Raji (cell line): ENCODE measurements around the gene SAA4.

ENCODE experiments used
- POLR2A ChIP-seq: IDR thresholded peaks from 2 replicates; pipeline ENCODE4 v1.6.1; 2011; ENCODE audit warnings: low read depth, low read length, control low read depth; ENCODE audit not compliant: insufficient read depth

SAA4 gene

DNA sequence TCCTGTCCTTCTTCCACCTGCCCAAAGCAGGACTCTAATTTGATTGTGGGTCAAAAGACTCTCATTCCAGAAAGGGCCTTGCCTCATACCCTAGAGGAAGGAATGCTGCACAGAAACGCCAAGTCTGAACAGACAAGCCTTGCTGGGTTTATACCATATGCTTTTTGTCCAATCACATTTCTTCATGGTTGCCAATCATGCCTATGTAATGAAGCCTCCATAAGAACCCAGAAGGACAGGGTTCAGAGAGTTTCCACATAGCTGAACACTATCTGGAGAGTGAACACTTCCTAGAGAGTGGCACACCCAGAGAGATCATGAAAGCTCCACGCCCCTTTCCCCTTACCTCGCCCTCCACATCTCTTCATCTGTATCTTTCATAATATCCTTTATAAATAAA, 16.6 kb upstream of the SAA4 start:
- TF ChIP-seq POLR2A, result no peak

GRCh38 chr11:18248561-18248960, 12.0 kb upstream of the SAA4 start, which contains the start of gene SAA2:
Gene SAA2 (minus strand): TSS chr11:18248668. CDS start chr11:18248011, 657 bp downstream.
- TF ChIP-seq POLR2A, result no peak

- TF ChIP-seq POLR2A, result no peak
Observed at GRCh38 chr11:18245396-18245795, 8.8 kb upstream of the SAA4 start.

GRCh38 chr11:18243783-18244362, 7.3 kb upstream of the SAA4 start:
- no peak for TF ChIP-seq POLR2A

GRCh38 chr11:18239655-18240054, 3.1 kb upstream of the SAA4 start:
- no peak for TF ChIP-seq POLR2A

DNA sequence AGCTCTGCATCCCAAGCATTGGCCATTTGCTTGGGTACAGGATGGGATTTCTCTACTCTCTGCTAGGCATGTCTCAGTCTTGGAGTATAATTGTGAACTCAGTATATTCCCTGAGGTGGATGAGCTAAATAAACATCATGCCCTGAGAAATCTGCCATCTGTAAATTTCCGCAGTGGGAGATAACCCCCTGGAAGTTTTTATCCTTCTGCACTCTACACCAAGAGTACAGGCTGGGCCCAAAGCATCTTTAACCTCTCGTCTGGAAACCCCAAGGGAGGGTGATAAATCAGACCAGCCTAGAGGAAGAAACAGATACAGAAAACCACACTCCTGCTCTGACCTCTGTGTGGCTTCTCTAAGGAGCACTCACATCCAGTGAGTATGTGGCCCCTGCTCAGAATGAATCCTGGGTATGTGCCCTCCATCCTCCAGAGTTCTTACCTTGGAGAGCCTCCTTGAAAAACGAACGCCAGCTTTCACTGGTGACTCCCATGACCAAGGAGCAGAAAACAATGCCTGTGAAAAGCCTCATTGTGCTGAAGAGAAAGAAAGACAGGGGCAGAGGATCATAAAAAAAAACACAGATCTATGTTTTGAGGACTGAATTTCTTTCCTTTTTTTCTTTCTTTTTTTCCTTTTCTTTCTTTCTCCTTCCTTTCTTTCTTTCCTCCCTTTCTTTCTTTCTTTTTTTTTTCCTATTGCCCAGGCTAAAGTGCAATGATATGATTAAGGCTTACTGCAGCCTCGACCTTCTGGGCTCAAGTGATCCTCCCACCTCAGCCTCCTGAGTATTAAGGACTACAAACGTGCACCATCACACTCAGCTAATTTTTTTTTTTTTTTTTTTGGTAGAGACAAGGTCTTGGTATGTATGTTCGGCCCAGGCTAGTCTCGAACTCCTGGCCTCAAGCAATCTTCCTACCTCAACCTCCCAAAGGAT, 938 bp downstream of the SAA4 start:
- no peak for TF ChIP-seq POLR2A

- TF ChIP-seq POLR2A, result no peak
Observed at GRCh38 chr11:18233912-18234311, 2.7 kb downstream of the SAA4 start.

DNA sequence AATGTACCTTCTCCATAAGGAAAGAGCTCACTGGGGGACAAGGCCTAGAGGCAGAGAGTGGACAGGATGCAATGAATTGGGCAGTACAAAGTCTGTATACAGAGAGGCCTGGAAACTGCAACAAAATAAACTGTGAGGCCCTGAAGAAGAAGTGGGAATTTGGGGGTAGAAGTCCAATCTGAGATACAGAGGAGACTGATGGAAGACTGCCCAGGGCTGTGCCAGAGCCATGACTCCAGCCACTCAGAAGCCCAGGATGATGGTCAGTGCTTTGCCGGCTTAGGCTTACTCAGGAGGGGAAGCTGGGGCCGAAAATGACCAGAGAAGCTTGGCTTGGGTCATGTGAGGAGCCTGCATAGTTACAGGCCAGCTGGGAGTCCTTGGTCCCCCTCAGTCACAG, 5.7 kb downstream of the SAA4 start:
- no peak for TF ChIP-seq POLR2A

- no peak for TF ChIP-seq POLR2A
Observed at GRCh38 chr11:18229501-18229900, 7.1 kb downstream of the SAA4 start.

DNA sequence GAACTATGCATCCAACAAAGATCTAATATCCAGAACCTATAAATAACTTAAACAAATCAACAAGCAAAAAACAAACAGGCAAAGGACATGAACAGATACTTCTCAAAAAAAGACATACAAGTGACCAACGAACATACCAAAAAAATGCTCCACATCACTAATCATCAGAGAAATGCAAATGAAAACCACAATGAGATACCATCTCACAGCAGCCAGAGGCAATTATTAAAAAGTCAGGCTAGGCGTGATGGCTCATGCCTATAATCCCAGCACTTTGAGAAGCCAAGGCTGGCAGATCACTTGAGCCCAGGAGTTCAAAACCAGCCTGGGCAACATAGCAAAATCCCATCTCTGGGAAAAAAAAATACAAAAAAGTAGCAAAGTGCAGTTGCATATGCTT, 10.7 kb downstream of the SAA4 start:
- no peak for TF ChIP-seq POLR2A

DNA sequence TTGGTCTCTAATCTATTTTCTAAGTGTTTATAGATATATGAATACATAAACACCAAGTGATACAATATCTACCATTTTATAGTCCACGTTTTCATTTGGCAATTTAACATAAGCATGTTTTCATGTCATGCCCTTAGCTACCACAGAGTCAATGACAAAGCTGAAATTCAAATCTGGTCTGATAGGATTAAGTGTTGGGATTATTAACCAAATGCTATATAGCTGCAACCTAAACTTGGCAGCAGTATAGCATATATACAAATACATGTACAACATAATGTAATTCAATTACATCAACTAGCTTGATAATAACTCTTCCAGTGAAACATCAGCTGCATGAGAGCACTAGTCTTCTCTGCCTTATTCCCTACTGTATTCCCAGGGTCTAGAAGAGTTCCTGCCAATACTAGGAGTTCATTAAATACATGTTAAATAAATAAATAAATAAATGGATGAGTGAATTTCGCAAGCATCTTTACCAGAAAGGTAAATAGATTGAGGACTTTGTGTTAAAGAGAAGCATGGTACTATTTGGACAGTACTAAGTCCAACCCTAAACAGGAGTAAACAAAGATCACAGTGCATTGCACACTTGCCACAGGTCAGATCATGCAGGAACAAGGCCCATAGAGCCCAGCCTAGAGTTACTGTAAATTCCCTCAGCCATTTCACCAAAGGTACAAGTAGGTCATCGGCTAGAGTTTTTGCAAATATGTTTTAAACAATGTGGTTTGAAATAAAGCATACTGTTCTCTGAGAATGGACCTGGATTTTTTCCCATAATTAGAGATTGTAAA, 12.8 kb downstream of the SAA4 start:
- TF ChIP-seq POLR2A, result no peak

DNA sequence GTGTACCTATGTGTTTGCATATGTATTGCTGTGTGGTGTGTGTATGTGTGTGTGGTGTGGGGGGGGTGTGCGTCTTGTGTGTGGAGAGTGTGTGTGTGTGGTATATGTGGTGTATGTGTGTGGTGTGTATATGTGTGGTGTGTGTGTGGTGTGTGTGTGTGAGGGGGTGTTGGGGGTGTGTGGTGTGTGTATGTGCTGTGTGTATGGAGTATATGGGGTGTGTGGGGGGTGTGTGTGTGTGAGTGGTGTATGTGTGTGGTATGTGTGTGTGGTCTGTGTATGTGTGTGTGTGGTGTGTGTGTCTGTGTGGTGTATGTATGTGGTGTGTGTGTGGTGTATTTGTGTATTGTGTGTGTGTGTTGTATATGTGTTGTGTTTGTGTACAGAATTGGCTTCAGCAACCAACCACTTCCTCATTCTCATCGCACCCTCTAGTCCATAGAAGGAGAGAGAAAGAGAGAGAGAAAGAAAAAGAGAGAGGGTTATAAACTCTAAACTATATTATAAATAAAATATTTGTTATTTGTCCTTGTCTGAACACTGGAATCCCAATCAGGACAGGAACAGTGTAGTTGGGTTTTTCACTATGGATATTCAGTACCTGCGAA, 13.7 kb downstream of the SAA4 start:
- TF ChIP-seq POLR2A, result no peak

DNA sequence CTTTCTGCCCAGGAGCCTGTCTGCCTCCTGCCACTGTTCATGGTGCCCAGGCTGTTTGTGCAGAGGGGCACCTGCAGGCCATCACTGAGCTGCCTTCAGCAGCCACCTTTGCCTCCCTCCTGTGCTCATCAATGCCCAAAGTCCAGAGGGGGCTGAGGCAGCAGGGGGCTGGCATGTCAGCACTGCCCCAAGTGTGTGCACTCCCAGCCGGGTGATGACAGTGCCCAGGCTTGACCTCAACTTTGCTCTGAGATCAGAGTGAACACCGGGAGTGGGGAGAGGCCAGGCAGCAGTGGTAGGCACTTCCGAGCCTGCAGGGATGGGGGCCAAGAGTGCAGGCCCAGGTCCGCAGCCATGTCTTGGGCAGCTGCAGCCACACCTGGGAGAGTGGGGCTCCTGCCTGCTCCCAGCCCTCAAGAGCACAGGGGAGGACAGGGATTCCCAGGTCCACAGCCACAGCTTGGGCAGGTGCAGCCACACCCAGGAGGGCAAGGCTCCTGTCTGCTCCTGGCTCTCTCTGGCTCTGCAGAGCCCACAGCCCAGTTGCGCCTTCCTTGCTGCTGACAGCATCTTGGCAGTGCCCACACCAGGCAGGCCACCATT, 15.2 kb downstream of the SAA4 start:
- no peak for TF ChIP-seq POLR2A

- TF ChIP-seq POLR2A, result no peak
Observed at GRCh38 chr11:18209058-18209457, 27.5 kb downstream of the SAA4 start.

- TF ChIP-seq POLR2A, result no peak
Observed at GRCh38 chr11:18204771-18205170, 31.8 kb downstream of the SAA4 start.
